Endothelial cell of umbilical vein (primary cell): Measurements from ENCODE around the gene TGFBR2. TPM values are rescaled to one million over a fixed set of nuclear protein-coding genes. Genes with fewer than 3 reads are reported as not detected.

Experiments
- BruUV-seq: library from RNA; stranded (reverse); fragments of 400-500 nt; replicated peaks from 2 replicates; lab custom pipeline; 2021; lab: Mats Ljungman, UMichigan
- CTCF ChIA-PET: fragments of 300-600, 350-600 bp; sonication (Branson Sonifier 250); formaldehyde crosslinking; loops from one replicate; lab custom pipeline; 2021; ENCODE audit warnings: antibody characterized with exemption, inconsistent platforms; lab: Charles Lee
- POLR2A ChIA-PET: fragments of 300-600, 350-600 bp; sonication (Branson Sonifier 250); formaldehyde crosslinking; loops from one replicate; lab custom pipeline; 2021; ENCODE audit warnings: antibody characterized with exemption, inconsistent platforms; lab: Charles Lee
- DNase-seq: peaks from one replicate; pipeline ENCODE4 v3.0.0-alpha.2; 2011; ENCODE audit warnings: low read depth, low spot score
- FAIRE-seq: peaks from 2 replicates; lab custom pipeline; 2011; peaks lifted over from hg19 to GRCh38; lab: Jason Lieb, UNC
- H2AFZ ChIP-seq: 2 replicates; pipeline ENCODE4 v1.6.0; 2012; ENCODE audit warnings: low read depth, low read length, control low read depth, inconsistent platforms
- H3K27ac ChIP-seq: 2 replicates; pipeline ENCODE4 v1.5.1; 2011; ENCODE audit warnings: low read depth, mild to moderate bottlenecking, control low read depth, low read length, moderate library complexity; ENCODE audit not compliant: insufficient read depth
- H3K27me3 ChIP-seq, 2 experiments: 2 replicates each; pipeline versions ENCODE4 v1.6.0 to v1.6.1; 2011; ENCODE audit warnings: low read length in 2 of 2, mixed read lengths in 1 of 2; ENCODE audit not compliant: control insufficient read depth in 2 of 2, insufficient read depth in 2 of 2
- H3K36me3 ChIP-seq, 2 experiments: 2 replicates in 1 of 2; 3 replicates in 1 of 2; pipeline ENCODE4 v1.5.1; 2011; ENCODE audit warnings: low read length in 2 of 2, mild to moderate bottlenecking in 1 of 2, moderate library complexity in 1 of 2; ENCODE audit not compliant: control insufficient read depth in 2 of 2, insufficient read depth in 2 of 2; ENCODE audit errors: extremely low read depth in 1 of 2
- H3K4me1 ChIP-seq: 3 replicates; pipeline ENCODE4 v1.5.1; 2011; ENCODE audit warnings: mild to moderate bottlenecking, low read length; ENCODE audit not compliant: control insufficient read depth, insufficient read depth; ENCODE audit errors: extremely low read depth
- H3K4me2 ChIP-seq: 2 replicates; pipeline ENCODE4 v1.6.1; 2011; ENCODE audit warnings: low read length, control low read depth, mixed read lengths; ENCODE audit not compliant: insufficient read depth
- H3K4me3 ChIP-seq, 3 experiments: fragments of 200-600 bp in 1 of 3; sonication (generic), shearing (Covaris generic) in 1 of 3; replicated peaks in 1 of 3; 2 replicates each; pipeline ENCODE4 v1.5.1; 2011 to 2016; ENCODE audit warnings: control low read depth in 3 of 3, low read length in 3 of 3, mild to moderate bottlenecking in 2 of 3, inconsistent platforms in 1 of 3, low read depth in 1 of 3, moderate library complexity in 1 of 3; ENCODE audit not compliant: insufficient read depth in 1 of 3
- H3K79me2 ChIP-seq: 2 replicates; pipeline ENCODE4 v1.6.0; 2012; ENCODE audit warnings: low read length, inconsistent platforms; ENCODE audit not compliant: control insufficient read depth, insufficient read depth
- H3K9ac ChIP-seq: replicated peaks from 2 replicates; pipeline ENCODE3; 2011; ENCODE audit warnings: low read length, control low read depth; ENCODE audit not compliant: insufficient read depth; ENCODE audit errors: extremely low read depth
- H3K9me1 ChIP-seq: replicated peaks from 3 replicates; pipeline ENCODE4 v1.6.0; 2011; ENCODE audit warnings: mild to moderate bottlenecking, low read length; ENCODE audit not compliant: control insufficient read depth, insufficient read depth; ENCODE audit errors: extremely low read depth
- H3K9me3 ChIP-seq: replicated peaks from 2 replicates; pipeline ENCODE4 v1.5.1; 2012; ENCODE audit warnings: low read length, inconsistent platforms; ENCODE audit not compliant: control insufficient read depth, insufficient read depth
- H4K20me1 ChIP-seq: replicated peaks from 2 replicates; pipeline ENCODE3; 2011; ENCODE audit warnings: mild to moderate bottlenecking, low read length; ENCODE audit not compliant: control insufficient read depth, insufficient read depth; ENCODE audit errors: extremely low read depth
- CTCF ChIP-seq, 2 donors: IDR thresholded peaks; 1 replicate in 1 of 2; 2 replicates in 1 of 2; pipeline ENCODE4 v1.5.1; 2011; ENCODE audit warnings: low read length in 2 of 2, mild to moderate bottlenecking in 2 of 2, moderate library complexity in 2 of 2, control low read depth in 1 of 2, inconsistent platforms in 1 of 2, low read depth in 1 of 2; ENCODE audit not compliant: insufficient read depth in 1 of 2; ENCODE audit errors: extremely low read depth in 1 of 2
- EZH2 ChIP-seq: IDR thresholded peaks from 2 replicates; pipeline ENCODE4 v1.6.1; 2012; ENCODE audit warnings: borderline replicate concordance, low read depth, mild to moderate bottlenecking, moderate library complexity, low read length, inconsistent platforms; ENCODE audit not compliant: severe bottlenecking
- FOS ChIP-seq: IDR thresholded peaks from 2 replicates; pipeline ENCODE4 v1.6.1; 2011; ENCODE audit warnings: mild to moderate bottlenecking, low read length, moderate library complexity, borderline replicate concordance; ENCODE audit not compliant: insufficient read depth
- GATA2 ChIP-seq: IDR thresholded peaks from 2 replicates; pipeline ENCODE4 v1.7.0; 2011; ENCODE audit warnings: low read depth, mild to moderate bottlenecking, moderate library complexity, mixed read lengths, low read length; ENCODE audit not compliant: insufficient read length, insufficient read depth
- JUN ChIP-seq: IDR thresholded peaks from 2 replicates; pipeline ENCODE4 v1.6.1; 2011; ENCODE audit warnings: borderline replicate concordance, low read depth; ENCODE audit not compliant: insufficient read length, insufficient read depth
- MAX ChIP-seq: IDR thresholded peaks from 2 replicates; pipeline ENCODE4 v1.6.1; 2011; ENCODE audit not compliant: insufficient read depth, insufficient read length
- MYC ChIP-seq: IDR thresholded peaks from one replicate; pipeline ENCODE4 v1.6.1; 2011; ENCODE audit warnings: mild to moderate bottlenecking, low read depth, low read length
- POLR2A ChIP-seq: IDR thresholded peaks from 2 replicates; pipeline ENCODE4 v1.6.1; 2012; ENCODE audit warnings: low read depth, mild to moderate bottlenecking, control low read depth, low read length
- POLR2AphosphoS5 ChIP-seq: IDR thresholded peaks from 2 replicates; pipeline ENCODE4 v1.6.1; 2012; ENCODE audit warnings: low read depth, mild to moderate bottlenecking, control low read depth, low read length, moderate library complexity; ENCODE audit not compliant: insufficient read depth
- dilution Hi-C: fragments of 300-500 bp; cut with MboI; formaldehyde crosslinking; loops from one replicate; pipeline ENCODE4 v1.15.0; 2019; ENCODE audit warnings: low sequenced_read_pairs; ENCODE audit not compliant: extremely low pct_ligation_motif_present
- intact Hi-C: fragments of 100-400 bp; cut with micrococcal nuclease; formaldehyde crosslinking; loops from one replicate; pipeline ENCODE4 v1.10.0; 2022
- polyA plus RNA-seq, 4 experiments: library from polyadenylated mRNA; depleted of rRNA in 3 of 4; stranded (reverse) in 3 of 4; unstranded in 1 of 4; fragments of >200 nt; gene quantifications; 2 replicates each; pipeline versions ENCODE4 v1.2.1 to v1.2.3, GENCODE V29; 2011 to 2012; ENCODE audit warnings: missing spikeins in 1 of 4
- total RNA-seq: library from RNA; stranded (reverse); gene quantifications from 2 replicates; pipeline ENCODE4 v1.2.3, GENCODE V29; 2021

TGFBR2 gene
- total and polyA plus RNA-seq, 2 donors (not counting 3 experiments of a cell fraction or from before 2014, with no cell fraction given), result 227 to 250 TPM

GRCh38 chr3:30644615-30645014 is 38.2 kb downstream of the TGFBR2 start:
- CTCF ChIA-PET, result interaction anchor here (0.8 kb wide), 1 partner anchor 41 kb away, joined by 3 read pairs; no protein-coding TSS in a partner anchor
- Histone ChIP-seq H3K9me1 (no peaks in the 10 kb centered on the region), H4K20me1 (peaks cover 9% of the 10 kb centered on the region), H3K4me3 (no peak overlapping the region), H3K4me1 (peaks cover 40% of the 10 kb centered on the region), H3K27ac (no peak overlapping the region), H3K27me3 (no peaks in the 10 kb centered on the region), H3K4me2 (no peak overlapping the region), H3K36me3 (peaks cover 23 to 54% of the 10 kb centered on the region in 2 experiments), H3K79me2 (peaks cover 90% of the 10 kb centered on the region), H3K9me3 (no peaks in the 10 kb centered on the region), H3K9ac (no peak overlapping the region), H2AFZ (no peak overlapping the region)
- DNase-seq (peak; percentile 55), FAIRE-seq (no peak)
- no TSS peak for BruUV-seq
- intact Hi-C loops (no loop called here), dilution Hi-C loops (no loop called here)
- TF ChIP-seq POLR2AphosphoS5 (no peak), MAX (no peak), JUN (no peak)
- POLR2A ChIA-PET, result no interaction called here

- H3K4me3 ChIP-seq, result no peak overlapping the region
- CTCF ChIA-PET, result interaction anchor here (1.0 kb wide), 1 partner anchor 10 kb away, joined by 3 read pairs; no protein-coding TSS in a partner anchor
- no peaks in the 10 kb centered on the region for H3K27me3 ChIP-seq
- no peak for DNase-seq
- no peak overlapping the region for H2AFZ ChIP-seq
- H3K79me2 ChIP-seq, result peaks cover 90% of the 10 kb centered on the region
- H3K9me3 ChIP-seq, result no peaks in the 10 kb centered on the region
- H3K4me1 ChIP-seq, result peaks cover 40% of the 10 kb centered on the region
- dilution Hi-C loops, result no loop called here
- H3K36me3 ChIP-seq, result peaks cover 25 to 56% of the 10 kb centered on the region in 2 experiments
- H3K4me2 ChIP-seq, result no peak overlapping the region
- no peaks in the 10 kb centered on the region for H3K9me1 ChIP-seq
- intact Hi-C loops, result no loop called here
- peaks cover 9% of the 10 kb centered on the region for H4K20me1 ChIP-seq
- TF ChIP-seq POLR2A (no peak), MAX (no peak), MYC (no peak), FOS (no peak), JUN (no peak), EZH2 (no peak), POLR2AphosphoS5 (no peak), GATA2 (no peak), CTCF (IDR thresholded peaks at IDR 0.05; ENCODE audit: extremely low read depth in 1 of 2, insufficient read depth in 1 of 2, low read depth in 1 of 2, low read length in 2 of 2) (no peak)
- no peak overlapping the region for H3K27ac ChIP-seq
- FAIRE-seq, result no peak
- TSS peak; percentile 3 for BruUV-seq
- H3K9ac ChIP-seq, result no peak overlapping the region
- POLR2A ChIA-PET, result no interaction called here
Measured at GRCh38 chr3:30645077-30645476, 38.7 kb downstream of the TGFBR2 start.
